ENCODE data around the gene PCOLCE2. TPM values are rescaled to one million over a fixed set of nuclear protein-coding genes. Genes with fewer than 3 reads are reported as not detected.

PCOLCE2 gene
- total and polyA plus RNA-seq, 2 of the 8 experiments (the other 6 are each of a cell fraction or from before 2014, with no cell fraction given), result 11.1 to 12.6 TPM

DNA sequence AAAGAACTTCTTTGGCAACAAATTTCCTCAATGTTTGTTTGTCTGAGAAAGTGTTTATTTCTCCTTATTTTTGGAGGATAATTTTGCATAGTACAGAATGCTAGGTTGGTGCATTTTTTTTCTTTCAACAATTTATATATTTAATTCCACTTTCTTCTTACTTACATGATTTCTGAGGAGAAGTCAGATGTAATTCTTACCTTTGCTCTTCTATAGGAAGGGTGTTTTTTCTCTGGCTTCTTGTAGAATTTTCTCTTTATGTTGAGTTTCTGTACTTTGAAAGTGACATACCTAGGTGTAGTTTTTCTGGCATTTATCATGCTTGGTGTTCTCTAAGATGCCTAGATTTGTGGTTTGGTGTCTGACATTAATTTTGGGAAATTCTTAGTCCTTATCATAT is 34.8 kb upstream of the PCOLCE2 start:
- no peaks in the 10 kb centered on the region for H4K20me1 ChIP-seq (replicated peaks in 1 of 2; ENCODE audit: control insufficient read depth in 1 of 2, insufficient read depth in 2 of 2, low read length in 2 of 2)

More for the DNA sequence above, 34.8 kb upstream of the PCOLCE2 start:
- FAIRE-seq (no peak), DNase-seq (ENCODE audit: low read depth in 1 of 2, low spot score in 2 of 2) (no peak)
- Histone ChIP-seq H3K9me3 (ENCODE audit: insufficient read depth in 2 of 2, low read depth in 1 of 2, low read length in 1 of 2) (no peaks in the 10 kb centered on the region), H3K27ac (ENCODE audit: low read depth, low read length) (no peak overlapping the region), H3K27me3 (replicated peaks in 1 of 4; ENCODE audit: control insufficient read depth in 3 of 4, extremely low read depth in 1 of 4, insufficient read depth in 3 of 4, low read length in 3 of 4) (no peaks in the 10 kb centered on the region), H3K9ac (replicated peaks in 1 of 4; ENCODE audit: extremely low read depth in 1 of 4, low read depth in 3 of 4, low read length in 3 of 4) (no peak overlapping the region), H2BK12ac (ENCODE audit: low read depth, low read length) (no peak overlapping the region), H2BK15ac (ENCODE audit: low read length) (no peak overlapping the region), H2BK20ac (ENCODE audit: low read length) (no peak overlapping the region), H2BK120ac (replicated peaks; ENCODE audit: low read depth, low read length) (no peak overlapping the region), H2BK5ac (ENCODE audit: low read depth, low read length) (no peak overlapping the region), H3K79me1 (ENCODE audit: low read depth, low read length) (no peaks in the 10 kb centered on the region), H3K23ac (ENCODE audit: insufficient read length) (no peak overlapping the region), H4K8ac (ENCODE audit: extremely low read depth, insufficient read depth, low read length) (no peak overlapping the region), H3K14ac (ENCODE audit: insufficient read length) (no peak overlapping the region), H3K4me3 (ENCODE audit: extremely low read depth in 1 of 4, insufficient read depth in 2 of 4, low read depth in 3 of 4, low read length in 4 of 4) (no peak overlapping the region), H2AK5ac (ENCODE audit: low read depth, low read length) (no peak overlapping the region), H3K79me2 (ENCODE audit: control insufficient read depth in 1 of 2, insufficient read depth in 2 of 2, low read length in 2 of 2) (no peaks in the 10 kb centered on the region), H2AFZ (ENCODE audit: low read length) (no peak overlapping the region), H3K23me2 (ENCODE audit: low read depth, low read length) (no peaks in the 10 kb centered on the region), H3K4me1 (replicated peaks in 1 of 4; ENCODE audit: control insufficient read depth in 3 of 4, insufficient read depth in 4 of 4, low read length in 3 of 4) (no peaks in the 10 kb centered on the region), H3K4me2 (ENCODE audit: insufficient read depth in 1 of 2, low read depth in 2 of 2, low read length in 2 of 2) (no peak overlapping the region), H3K56ac (replicated peaks; ENCODE audit: insufficient read length, low read depth, low read length) (no peak overlapping the region), H4K5ac (ENCODE audit: insufficient read length, low read depth, low read length) (no peak overlapping the region), H4K91ac (replicated peaks; ENCODE audit: insufficient read length, low read length) (no peak overlapping the region), H3K36me3 (ENCODE audit: control insufficient read depth in 2 of 4, insufficient read depth in 4 of 4, low read length in 3 of 4) (no peaks in the 10 kb centered on the region), H3K4ac (replicated peaks; ENCODE audit: insufficient read length, low read depth, low read length) (no peak overlapping the region), H3K18ac (ENCODE audit: extremely low read depth, low read length) (no peak overlapping the region)
- ChIA-PET CTCF (ENCODE audit: partially characterized antibody) (no interaction called here), POLR2A (ENCODE audit: partially characterized antibody) (no interaction called here)
- no peak for TF ChIP-seq SIN3A (conservative IDR thresholded peaks at IDR 0.05 in 1 of 2, IDR thresholded peaks at IDR 0.05 in 1 of 2; ENCODE audit: low read depth in 1 of 2, low read length in 2 of 2)
- TF ChIP-seq EZH2 (IDR thresholded peaks at IDR 0.05; ENCODE audit: low read depth, low read length, severe bottlenecking), result no peak
- TF ChIP-seq EGR1 (IDR thresholded peaks at IDR 0.05; ENCODE audit: borderline replicate concordance, low read depth, low read length), result no peak
- TF ChIP-seq, protein P1, sequence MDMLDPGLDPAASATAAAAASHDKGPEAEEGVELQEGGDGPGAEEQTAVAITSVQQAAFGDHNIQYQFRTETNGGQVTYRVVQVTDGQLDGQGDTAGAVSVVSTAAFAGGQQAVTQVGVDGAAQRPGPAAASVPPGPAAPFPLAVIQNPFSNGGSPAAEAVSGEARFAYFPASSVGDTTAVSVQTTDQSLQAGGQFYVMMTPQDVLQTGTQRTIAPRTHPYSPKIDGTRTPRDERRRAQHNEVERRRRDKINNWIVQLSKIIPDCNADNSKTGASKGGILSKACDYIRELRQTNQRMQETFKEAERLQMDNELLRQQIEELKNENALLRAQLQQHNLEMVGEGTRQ (IDR thresholded peaks at IDR 0.05; ENCODE audit: low read length), result no peak
- TF ChIP-seq HDAC6 (IDR thresholded peaks at IDR 0.05; ENCODE audit: low read depth, low read length), result no peak
- no peak for TF ChIP-seq TEAD4 (IDR thresholded peaks at IDR 0.05; ENCODE audit: low read depth, low read length)
- no peak for TF ChIP-seq FOSL1 (IDR thresholded peaks at IDR 0.05; ENCODE audit: insufficient read depth, low read depth, low read length)
- TF ChIP-seq RXRA (IDR thresholded peaks at IDR 0.05; ENCODE audit: insufficient read depth, low read depth, low read length), result no peak
- TF ChIP-seq, protein P2, sequence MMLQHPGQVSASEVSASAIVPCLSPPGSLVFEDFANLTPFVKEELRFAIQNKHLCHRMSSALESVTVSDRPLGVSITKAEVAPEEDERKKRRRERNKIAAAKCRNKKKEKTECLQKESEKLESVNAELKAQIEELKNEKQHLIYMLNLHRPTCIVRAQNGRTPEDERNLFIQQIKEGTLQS (IDR thresholded peaks at IDR 0.05; ENCODE audit: insufficient read depth, low read depth, low read length), result no peak

Data from H1 (cell line).